ENCODE data around the gene AGFG2. TPM values are rescaled to one million over a fixed set of nuclear protein-coding genes. Genes with fewer than 3 reads are reported as not detected.

Gene AGFG2
- total and polyA plus RNA-seq, 4 donors = 10.6 to 21.0 (median 17.2) TPM

Small RNA genes lying within 50 kb of the gene (small RNA-seq; reads per million reads assigned to genes)
- gene RN7SL416P (ENCODE audit: low replicate concordance) = not detected
- gene SAP25 (ENCODE audit: low replicate concordance) = not detected

Other genes with a start within 250 kb of the AGFG2 start
- not detected for gene SPDYE3, start 231.5 kb upstream of the AGFG2 start, total RNA-seq
- gene SPDYE3, start 231.5 kb upstream of the AGFG2 start, polyA plus RNA-seq (ENCODE audit: insufficient read length in 2 of 2) = 10 to 100 TPM in 1 of 2 donors, 1 to 10 TPM in 1; 8.8 to 16.0 TPM
- gene PILRB, start 181.1 kb upstream of the AGFG2 start, total RNA-seq = 10 to 100 TPM in 1 of 2 donors, 1 to 10 TPM in 1; 9.6 to 27.1 TPM
- 10 to 100 TPM; 37.6 to 50.2 TPM for gene PILRB, start 181.1 kb upstream of the AGFG2 start, polyA plus RNA-seq (ENCODE audit: insufficient read length in 2 of 2)
- gene PILRA, start 165.7 kb upstream of the AGFG2 start, total RNA-seq = 1 to 10 TPM; 4.1 to 4.3 TPM
- gene PILRA, start 165.7 kb upstream of the AGFG2 start, polyA plus RNA-seq (ENCODE audit: insufficient read length in 2 of 2) = 10 to 100 TPM in 1 of 2 donors, 1 to 10 TPM in 1; 6.6 to 10.6 TPM
- 1 to 10 TPM; 5.1 to 7.7 TPM for gene ZCWPW1, start 110.5 kb upstream of the AGFG2 start, total RNA-seq
- 1 to 10 TPM; 6.6 to 8.0 TPM for gene ZCWPW1, start 110.5 kb upstream of the AGFG2 start, polyA plus RNA-seq (ENCODE audit: insufficient read length in 2 of 2)
- 10 to 100 TPM; 18.5 to 37.9 TPM for gene MEPCE, start 109.4 kb upstream of the AGFG2 start, total RNA-seq
- gene MEPCE, start 109.4 kb upstream of the AGFG2 start, polyA plus RNA-seq (ENCODE audit: insufficient read length in 2 of 2) = 10 to 100 TPM; 40.1 to 41.8 TPM
- 10 to 100 TPM in 1 of 2 donors, 1 to 10 TPM in 1; 5.3 to 20.4 TPM for gene PPP1R35, start 102.7 kb upstream of the AGFG2 start, total RNA-seq
- gene PPP1R35, start 102.7 kb upstream of the AGFG2 start, polyA plus RNA-seq (ENCODE audit: insufficient read length in 2 of 2) = 10 to 100 TPM; 17.2 to 24.4 TPM
- gene SPACDR, start 74.9 kb upstream of the AGFG2 start, total RNA-seq = 1 to 10 TPM; 2.0 to 2.1 TPM
- 10 to 100 TPM in 1 of 2 donors, 1 to 10 TPM in 1; 6.5 to 12.0 TPM for gene SPACDR, start 74.9 kb upstream of the AGFG2 start, polyA plus RNA-seq (ENCODE audit: insufficient read length in 2 of 2)
- 100 to 1,000 TPM in 1 of 2 donors, 10 to 100 TPM in 1; 67.4 to 141 TPM for gene TSC22D4, start 60.0 kb upstream of the AGFG2 start, total RNA-seq
- gene TSC22D4, start 60.0 kb upstream of the AGFG2 start, polyA plus RNA-seq (ENCODE audit: insufficient read length in 2 of 2) = 100 to 1,000 TPM; 326 to 376 TPM
- gene NYAP1, start 55.3 kb upstream of the AGFG2 start, total RNA-seq = 10 to 100 TPM; 12.0 to 12.6 TPM
- 10 to 100 TPM; 62.2 to 63.4 TPM for gene NYAP1, start 55.3 kb upstream of the AGFG2 start, polyA plus RNA-seq (ENCODE audit: insufficient read length in 2 of 2)
- gene SAP25, start 34.7 kb downstream of the AGFG2 start, total RNA-seq = 1 to 10 TPM in 1 of 2 donors, not detected in 1; 1.9 TPM
- 1 to 10 TPM; 3.4 to 9.8 TPM for gene SAP25, start 34.7 kb downstream of the AGFG2 start, polyA plus RNA-seq (ENCODE audit: insufficient read length in 2 of 2)
- 10 to 100 TPM in 1 of 2 donors, 1 to 10 TPM in 1; 9.6 to 17.2 TPM for gene LRCH4, start 46.9 kb downstream of the AGFG2 start, total RNA-seq
- 10 to 100 TPM; 41.0 to 61.3 TPM for gene LRCH4, start 46.9 kb downstream of the AGFG2 start, polyA plus RNA-seq (ENCODE audit: insufficient read length in 2 of 2)
- gene FBXO24, start 47.1 kb downstream of the AGFG2 start, total RNA-seq = 1 to 10 TPM in 1 of 2 donors, under 1 TPM in 1; 0.40 to 2.0 TPM
- 1 to 10 TPM in 1 of 2 donors, under 1 TPM in 1; 0.95 to 2.6 TPM for gene FBXO24, start 47.1 kb downstream of the AGFG2 start, polyA plus RNA-seq (ENCODE audit: insufficient read length in 2 of 2)
- 100 to 1,000 TPM in 1 of 2 donors, 10 to 100 TPM in 1; 71.6 to 201 TPM for gene PCOLCE, start 63.2 kb downstream of the AGFG2 start, total RNA-seq
- 100 to 1,000 TPM in 1 of 2 donors, 10 to 100 TPM in 1; 97.7 to 180 TPM for gene PCOLCE, start 63.2 kb downstream of the AGFG2 start, polyA plus RNA-seq (ENCODE audit: insufficient read length in 2 of 2)
- 10 to 100 TPM in 1 of 2 donors, 1 to 10 TPM in 1; 8.9 to 15.2 TPM for gene MOSPD3, start 73.3 kb downstream of the AGFG2 start, total RNA-seq
- gene MOSPD3, start 73.3 kb downstream of the AGFG2 start, polyA plus RNA-seq (ENCODE audit: insufficient read length in 2 of 2) = 10 to 100 TPM; 51.3 to 54.7 TPM
- 1 to 10 TPM; 3.7 to 7.0 TPM for gene TFR2, start 102.3 kb downstream of the AGFG2 start, total RNA-seq
- gene TFR2, start 102.3 kb downstream of the AGFG2 start, polyA plus RNA-seq (ENCODE audit: insufficient read length in 2 of 2) = 10 to 100 TPM; 16.9 to 17.9 TPM
- gene ACTL6B, start 117.2 kb downstream of the AGFG2 start, total RNA-seq = 10 to 100 TPM; 16.5 to 35.2 TPM
- 10 to 100 TPM; 83.1 to 89.8 TPM for gene ACTL6B, start 117.2 kb downstream of the AGFG2 start, polyA plus RNA-seq (ENCODE audit: insufficient read length in 2 of 2)
- gene GNB2, start 134.5 kb downstream of the AGFG2 start, total RNA-seq = 10 to 100 TPM; 74.9 to 89.9 TPM
- gene GNB2, start 134.5 kb downstream of the AGFG2 start, polyA plus RNA-seq (ENCODE audit: insufficient read length in 2 of 2) = 100 to 1,000 TPM; 340 to 353 TPM
- gene GIGYF1, start 155.0 kb downstream of the AGFG2 start, total RNA-seq = 10 to 100 TPM; 13.2 to 26.1 TPM
- gene GIGYF1, start 155.0 kb downstream of the AGFG2 start, polyA plus RNA-seq (ENCODE audit: insufficient read length in 2 of 2) = 10 to 100 TPM; 41.7 to 53.7 TPM
- 10 to 100 TPM; 26.2 to 45.2 TPM for gene POP7, start 166.9 kb downstream of the AGFG2 start, total RNA-seq
- 10 to 100 TPM; 59.3 to 65.3 TPM for gene POP7, start 166.9 kb downstream of the AGFG2 start, polyA plus RNA-seq (ENCODE audit: insufficient read length in 2 of 2)
- gene EPO, start 181.3 kb downstream of the AGFG2 start, total RNA-seq = under 1 TPM in 1 of 2 donors, not detected in 1; 0.28 TPM
- under 1 TPM; 0.44 TPM for gene EPO, start 181.3 kb downstream of the AGFG2 start, polyA plus RNA-seq (ENCODE audit: insufficient read length in 2 of 2)
- gene ZAN, start 194.4 kb downstream of the AGFG2 start, total RNA-seq = not detected
- gene ZAN, start 194.4 kb downstream of the AGFG2 start, polyA plus RNA-seq (ENCODE audit: insufficient read length in 2 of 2) = not detected